AG10803 (cell line): ENCODE data around the gene WAC.

ENCODE experiments used
- DNase-seq: peaks from one replicate; pipeline ENCODE4 v3.0.0; 2010; ENCODE audit warnings: low read depth
- H3K4me3 ChIP-seq: 2 replicates; pipeline ENCODE4 v1.5.1; 2011; ENCODE audit warnings: mild to moderate bottlenecking, low read length, control low read depth
- TF ChIP-seq, protein P1 (sequence below): conservative IDR thresholded peaks from 2 replicates; pipeline ENCODE4 v1.5.1; 2011; ENCODE audit warnings: mild to moderate bottlenecking, low read length, control low read depth, inconsistent platforms

WAC gene

DNA sequence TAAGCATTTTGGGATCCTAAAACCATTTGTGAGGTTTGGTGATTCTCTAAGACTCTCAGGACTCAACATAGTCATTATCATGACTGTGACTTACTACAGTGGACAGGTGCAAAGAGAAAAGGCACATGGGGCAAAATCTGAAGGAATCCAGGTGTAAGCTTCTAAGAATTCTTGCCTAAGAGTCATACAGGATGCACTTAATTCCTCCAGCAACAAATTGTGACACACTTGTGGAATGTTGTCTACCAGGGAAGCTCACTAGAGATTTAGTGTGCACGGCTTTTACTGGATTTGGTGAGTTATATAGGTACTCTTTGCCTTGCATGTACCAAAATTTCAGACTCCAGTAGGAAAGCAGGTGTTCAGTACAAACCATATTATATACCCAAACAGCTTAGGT, 47.9 kb downstream of the WAC start:
- H3K4me3 ChIP-seq, result no peak overlapping the region
- no peak for DNase-seq
- TF ChIP-seq, protein P1, sequence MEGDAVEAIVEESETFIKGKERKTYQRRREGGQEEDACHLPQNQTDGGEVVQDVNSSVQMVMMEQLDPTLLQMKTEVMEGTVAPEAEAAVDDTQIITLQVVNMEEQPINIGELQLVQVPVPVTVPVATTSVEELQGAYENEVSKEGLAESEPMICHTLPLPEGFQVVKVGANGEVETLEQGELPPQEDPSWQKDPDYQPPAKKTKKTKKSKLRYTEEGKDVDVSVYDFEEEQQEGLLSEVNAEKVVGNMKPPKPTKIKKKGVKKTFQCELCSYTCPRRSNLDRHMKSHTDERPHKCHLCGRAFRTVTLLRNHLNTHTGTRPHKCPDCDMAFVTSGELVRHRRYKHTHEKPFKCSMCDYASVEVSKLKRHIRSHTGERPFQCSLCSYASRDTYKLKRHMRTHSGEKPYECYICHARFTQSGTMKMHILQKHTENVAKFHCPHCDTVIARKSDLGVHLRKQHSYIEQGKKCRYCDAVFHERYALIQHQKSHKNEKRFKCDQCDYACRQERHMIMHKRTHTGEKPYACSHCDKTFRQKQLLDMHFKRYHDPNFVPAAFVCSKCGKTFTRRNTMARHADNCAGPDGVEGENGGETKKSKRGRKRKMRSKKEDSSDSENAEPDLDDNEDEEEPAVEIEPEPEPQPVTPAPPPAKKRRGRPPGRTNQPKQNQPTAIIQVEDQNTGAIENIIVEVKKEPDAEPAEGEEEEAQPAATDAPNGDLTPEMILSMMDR, result no peak

DNA sequence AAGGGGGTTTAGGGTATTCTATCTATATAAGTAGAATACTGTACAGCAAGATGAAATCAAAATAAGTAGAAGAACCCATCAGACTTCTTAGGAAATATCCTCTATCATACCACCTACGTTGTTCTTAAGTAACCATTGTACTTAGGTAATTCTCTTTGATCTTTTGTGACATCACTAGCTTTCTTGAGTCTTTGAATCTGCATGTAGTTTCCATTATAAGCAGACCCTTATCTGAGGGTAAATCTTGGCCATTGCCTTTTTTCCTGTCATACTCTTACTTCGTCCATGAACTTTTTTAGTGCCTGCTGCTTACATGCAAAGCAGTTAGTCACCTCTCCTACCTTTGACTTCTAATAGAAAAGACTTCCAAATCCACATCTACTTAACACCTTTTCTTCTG, 49.0 kb downstream of the WAC start:
- H3K4me3 ChIP-seq, result no peak overlapping the region
- no peak for DNase-seq
- TF ChIP-seq, protein P1, result no peak

DNA sequence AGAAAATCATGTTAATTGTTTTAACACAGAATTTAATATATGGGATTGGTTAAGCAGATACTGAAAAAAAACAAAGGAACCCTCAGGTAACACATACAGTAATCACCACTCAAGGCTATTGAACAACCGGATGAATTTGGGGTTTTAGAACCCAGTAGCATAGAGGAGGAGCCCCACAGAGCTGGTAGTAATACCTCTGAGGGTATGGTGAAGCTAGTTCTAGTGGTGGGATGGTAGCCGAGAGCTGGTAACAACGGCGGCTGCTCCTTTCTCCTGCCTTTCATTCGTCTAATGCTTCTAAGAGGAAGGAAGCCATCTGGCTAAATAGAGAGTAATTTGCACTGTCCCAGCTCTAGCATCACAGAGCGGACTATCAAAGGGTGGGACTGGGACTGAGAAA, 52.2 kb downstream of the WAC start:
- H3K4me3 ChIP-seq, result no peak overlapping the region
- no peak for DNase-seq
- TF ChIP-seq, protein P1, result no peak

DNA sequence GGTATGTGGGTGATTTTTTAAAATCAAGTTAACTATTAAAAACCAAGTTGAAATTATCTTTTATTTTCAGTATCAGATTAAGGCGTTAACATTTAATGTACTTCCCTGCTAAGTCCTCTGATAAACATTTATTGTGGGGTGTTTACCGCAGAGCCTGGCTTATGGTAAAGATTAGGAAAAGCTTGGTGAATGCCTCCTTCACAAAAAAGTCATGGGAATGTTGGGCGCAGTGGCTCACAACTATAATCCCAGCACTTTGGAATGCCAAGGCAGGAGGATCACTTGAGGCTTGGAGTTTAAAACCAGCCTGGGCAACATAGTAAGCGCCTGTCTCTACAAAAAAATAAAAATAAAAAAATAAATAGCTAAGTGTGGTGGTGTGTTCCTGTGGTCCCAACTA, 53.3 kb downstream of the WAC start:
- no peak for DNase-seq
- TF ChIP-seq, protein P1, result no peak
- H3K4me3 ChIP-seq, result no peak overlapping the region

DNA sequence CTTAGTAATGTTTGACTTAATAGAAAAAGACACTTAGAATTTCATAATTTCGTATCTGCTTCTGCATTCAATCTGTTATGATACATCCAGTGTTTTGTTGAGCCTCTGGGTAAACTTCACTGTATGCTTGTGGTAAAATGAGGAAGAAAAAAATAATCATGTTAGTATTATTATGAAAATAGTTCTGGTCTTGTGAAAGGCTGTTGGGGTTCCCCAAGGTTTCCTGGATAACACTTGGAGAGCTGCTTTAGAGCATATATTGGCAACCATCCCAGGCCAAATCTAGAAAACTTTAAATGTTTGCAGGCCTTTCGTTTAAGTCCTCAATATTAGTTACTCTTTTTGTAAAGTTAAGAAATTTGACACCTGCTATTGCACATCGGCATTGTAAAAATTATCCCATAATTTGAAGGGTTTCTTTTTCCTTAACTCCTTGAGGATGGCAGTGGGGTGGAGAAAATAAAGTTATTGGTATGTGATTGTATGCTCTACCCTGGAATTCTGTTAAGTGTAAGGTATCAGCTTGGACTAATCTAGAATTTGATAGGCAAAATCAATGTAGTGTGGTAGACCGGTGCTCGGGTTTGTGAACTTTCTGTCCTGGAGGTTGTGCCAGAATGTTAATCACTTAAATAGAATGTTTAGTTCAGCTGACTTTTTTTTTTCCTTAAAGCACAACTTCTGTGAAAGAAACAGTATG, 54.5 kb downstream of the WAC start:
- TF ChIP-seq, protein P1, result no peak
- H3K4me3 ChIP-seq, result no peak overlapping the region
- DNase-seq, result peak; percentile 55

DNA sequence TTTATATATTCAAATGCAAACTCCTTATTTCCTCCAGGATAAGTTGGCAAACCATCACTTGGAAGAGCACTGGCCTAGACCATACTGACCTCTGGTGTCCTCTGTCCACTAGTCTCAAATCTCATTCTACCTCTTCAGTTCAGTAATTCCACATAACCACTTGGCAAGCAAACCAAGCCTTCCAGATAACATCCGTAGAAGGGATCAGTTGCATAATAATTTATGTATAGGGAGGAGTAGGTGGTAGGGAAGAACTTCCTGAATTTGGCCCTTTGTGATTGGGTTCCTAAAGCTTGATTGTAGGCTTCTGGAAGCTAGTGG, 55.0 kb downstream of the WAC start:
- peak; percentile 46 for DNase-seq
- TF ChIP-seq, protein P1, result peak; percentile 24
- H3K4me3 ChIP-seq, result no peak overlapping the region

DNA sequence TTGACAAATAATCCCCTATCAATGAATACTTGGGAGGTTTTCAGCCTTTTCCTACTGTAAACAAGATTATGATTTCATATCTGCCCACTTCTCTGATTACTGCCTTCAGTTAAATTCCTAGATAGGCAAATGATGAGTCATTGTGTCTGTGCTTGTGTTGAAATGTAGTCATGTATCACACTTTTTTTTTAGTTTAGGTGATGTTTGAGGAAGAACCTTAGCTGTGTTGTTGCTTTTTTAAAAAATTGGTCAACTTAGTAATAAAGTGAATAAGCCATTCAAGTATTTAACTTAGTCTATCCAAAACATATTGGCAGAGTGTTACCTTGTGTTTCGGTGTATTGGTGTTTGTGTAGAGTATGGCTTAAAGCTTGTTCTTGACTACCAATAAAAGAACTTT, 60.0 kb downstream of the WAC start:
- H3K4me3 ChIP-seq, result no peak overlapping the region
- TF ChIP-seq, protein P1, result no peak
- peak; percentile 65 for DNase-seq
